GM18951 (cell line): ENCODE measurements around the gene DIAPH1.

Experiments used
- POLR2A ChIP-seq: IDR thresholded peaks from 4 replicates; pipeline ENCODE4 v1.6.1; 2011; ENCODE audit warnings: mild to moderate bottlenecking; ENCODE audit not compliant: insufficient read length, insufficient read depth; ENCODE audit errors: extremely low read depth
- in situ Hi-C: fragments of 300-500 bp; cut with MboI; formaldehyde crosslinking; loops from one replicate; pipeline ENCODE4 v1.12.0; 2022; ENCODE audit warnings: low sequenced_read_pairs, mixed read lengths, inconsistent platforms; ENCODE audit not compliant: unreplicated experiment

The DIAPH1 gene

GRCh38 chr5:141524604-141525597 is 93.9 kb downstream of the DIAPH1 start:
- in situ Hi-C loops: no loop called here
- TF ChIP-seq POLR2A: no peak

- TF ChIP-seq POLR2A: no peak
- in situ Hi-C loops: no loop called here
Observed at GRCh38 chr5:141523991-141524390, 94.8 kb downstream of the DIAPH1 start.

- no peak for TF ChIP-seq POLR2A
- in situ Hi-C loops: no loop called here
Observed at GRCh38 chr5:141522301-141522700, 96.5 kb downstream of the DIAPH1 start.

- no peak for TF ChIP-seq POLR2A
- in situ Hi-C loops: no loop called here
Observed at GRCh38 chr5:141521244-141521781, 97.5 kb downstream of the DIAPH1 start.

- no peak for TF ChIP-seq POLR2A
- in situ Hi-C loops: no loop called here
Observed at GRCh38 chr5:141519605-141520565, 98.9 kb downstream of the DIAPH1 start.

GRCh38 chr5:141518618-141519015 is 100.2 kb downstream of the DIAPH1 start:
- no peak for TF ChIP-seq POLR2A
- in situ Hi-C loops: no loop called here

- no peak for TF ChIP-seq POLR2A
- in situ Hi-C loops: no loop called here
Observed at GRCh38 chr5:141517880-141518617, 100.8 kb downstream of the DIAPH1 start.

- TF ChIP-seq POLR2A: no peak
- in situ Hi-C loops: no loop called here
Observed at GRCh38 chr5:141517312-141517711, 101.5 kb downstream of the DIAPH1 start.

- TF ChIP-seq POLR2A: no peak
- in situ Hi-C loops: no loop called here
Observed at GRCh38 chr5:141516672-141517025, 102.2 kb downstream of the DIAPH1 start.

- in situ Hi-C loops: no loop called here
Observed at GRCh38 chr5:141515946-141516671, 102.7 kb downstream of the DIAPH1 start.

GRCh38 chr5:141515141-141515540 is 103.7 kb downstream of the DIAPH1 start:
- in situ Hi-C loops: no loop called here
- no peak for TF ChIP-seq POLR2A

More at GRCh38 chr5:141515946-141516671, 102.7 kb downstream of the DIAPH1 start:
- no peak for TF ChIP-seq POLR2A

GRCh38 chr5:141514330-141515133 is 104.3 kb downstream of the DIAPH1 start:
- TF ChIP-seq POLR2A: no peak
- in situ Hi-C loops: no loop called here
